NCI-H187 (cell line): ENCODE results near the gene GNAT1.

Source experiments
- DNase-seq, 2 experiments: peaks; one replicate each; lab custom pipeline; 2025; lab: John Stamatoyannopoulos, UW

GNAT1 gene

DNA sequence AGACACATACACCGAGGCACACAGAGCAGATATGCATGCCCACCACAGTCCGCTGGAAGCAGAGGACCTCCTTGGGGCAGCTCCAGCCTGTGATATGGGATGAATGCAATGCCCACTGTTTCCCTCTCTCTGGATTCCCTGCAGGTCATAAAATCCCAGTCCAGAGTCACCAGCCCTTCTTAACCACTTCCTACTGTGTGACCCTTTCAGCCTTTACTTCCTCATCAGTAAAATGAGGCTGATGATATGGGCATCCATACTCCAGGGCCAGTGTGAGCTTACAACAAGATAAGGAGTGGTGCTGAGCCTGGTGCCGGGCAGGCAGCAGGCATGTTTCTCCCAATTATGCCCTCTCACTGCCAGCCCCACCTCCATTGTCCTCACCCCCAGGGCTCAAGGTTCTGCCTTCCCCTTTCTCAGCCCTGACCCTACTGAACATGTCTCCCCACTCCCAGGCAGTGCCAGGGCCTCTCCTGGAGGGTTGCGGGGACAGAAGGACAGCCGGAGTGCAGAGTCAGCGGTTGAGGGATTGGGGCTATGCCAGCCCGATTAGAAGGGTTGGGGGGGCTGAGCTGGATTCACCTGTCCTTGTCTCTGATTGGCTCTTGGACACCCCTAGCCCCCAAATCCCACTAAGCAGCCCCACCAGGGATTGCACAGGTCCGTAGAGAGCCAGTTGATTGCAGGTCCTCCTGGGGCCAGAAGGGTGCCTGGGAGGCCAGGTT, at the start of gene GNAT1:
Gene GNAT1, plus strand, starts transcription at position 675 of the 725 bp plus-strand sequence. CDS start 116 bp downstream, outside the sequence.
- no peak for DNase-seq

- DNase-seq = no peak
Measured at GRCh38 chr3:50146316-50146901, 45.0 kb upstream of the GNAT1 start.

- DNase-seq = no peak
Measured at GRCh38 chr3:50147016-50147415, 44.4 kb upstream of the GNAT1 start.

DNA sequence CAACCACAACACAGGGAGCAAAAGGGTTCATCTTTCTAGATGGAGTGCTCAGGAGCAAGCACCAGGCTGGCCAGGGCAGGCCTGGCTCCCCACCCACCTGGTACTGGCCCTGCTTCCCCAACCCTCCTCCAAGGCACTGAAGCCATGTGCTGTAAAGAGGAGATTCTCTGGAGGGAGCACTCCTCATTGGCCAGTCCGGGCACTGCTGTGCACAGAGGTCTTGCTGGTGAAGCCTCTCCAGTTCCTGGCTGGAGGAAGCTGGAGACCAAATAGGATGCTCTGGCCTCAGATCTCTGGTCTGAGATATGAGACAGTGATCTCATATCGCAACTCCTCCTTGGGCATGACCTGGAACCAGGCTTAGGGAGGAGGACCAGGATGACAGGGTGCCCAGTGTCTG, 44.0 kb upstream of the GNAT1 start:
- no peak for DNase-seq

DNA sequence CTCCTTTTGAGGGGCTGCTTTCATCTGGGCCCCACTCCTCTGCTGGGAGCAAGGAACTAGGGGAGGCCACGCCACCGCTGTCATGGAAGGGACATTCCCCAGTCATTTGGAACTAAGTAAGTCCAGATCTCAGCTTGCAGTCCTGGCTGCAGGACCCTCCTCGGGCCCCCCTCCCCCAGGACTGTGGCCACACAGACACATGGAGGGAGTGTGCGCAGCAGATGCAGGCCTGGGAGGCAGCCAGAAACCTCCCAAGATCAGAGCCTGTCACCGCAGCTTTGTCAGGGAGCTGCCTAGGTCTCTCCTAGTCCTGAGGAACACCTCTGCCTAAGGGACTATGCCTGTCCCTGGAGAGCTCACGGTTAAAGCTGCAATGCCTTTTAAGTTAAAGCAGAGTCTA, 43.5 kb upstream of the GNAT1 start:
- no peak for DNase-seq

DNA sequence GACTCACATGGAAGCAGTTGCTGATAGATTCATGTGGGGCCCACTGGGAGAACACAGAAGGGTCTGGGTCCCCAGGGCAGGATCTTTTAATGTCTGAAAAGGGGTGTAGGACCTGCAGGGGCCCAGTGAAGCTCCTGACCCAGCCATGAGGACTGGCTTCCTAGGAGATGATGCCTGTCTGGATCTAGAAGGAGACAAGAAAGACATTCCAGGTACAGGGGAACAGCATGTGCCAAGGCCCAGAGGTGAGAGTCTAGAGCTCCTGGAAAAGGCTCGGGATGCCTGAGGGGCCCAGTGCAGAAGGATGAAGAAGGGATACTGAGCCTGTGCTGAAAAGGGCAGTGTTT, 41.0 kb upstream of the GNAT1 start:
- DNase-seq = no peak

GRCh38 chr3:50150863-50151686, 40.3 kb upstream of the GNAT1 start:
- DNase-seq = no peak

DNA sequence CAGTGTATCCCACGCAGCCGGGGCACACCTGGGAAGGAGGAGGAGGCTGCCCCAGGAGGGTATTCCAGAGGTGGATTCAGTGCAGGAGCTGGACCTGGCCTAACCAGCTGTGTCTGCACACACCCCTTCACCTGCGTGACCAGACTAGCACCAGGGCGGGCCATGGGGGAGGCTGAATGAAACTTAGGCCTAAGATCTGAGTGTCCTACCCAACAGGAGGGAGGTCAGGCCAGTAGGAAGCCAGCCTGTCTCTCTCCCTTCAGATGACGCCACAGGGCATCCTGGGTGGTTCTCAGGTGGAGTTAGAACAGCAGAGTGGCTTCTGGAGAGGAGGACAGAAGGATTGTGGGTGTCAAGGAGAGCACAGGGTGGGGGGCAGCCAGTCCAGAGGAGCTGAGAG, 39.7 kb upstream of the GNAT1 start:
- DNase-seq = no peak

DNA sequence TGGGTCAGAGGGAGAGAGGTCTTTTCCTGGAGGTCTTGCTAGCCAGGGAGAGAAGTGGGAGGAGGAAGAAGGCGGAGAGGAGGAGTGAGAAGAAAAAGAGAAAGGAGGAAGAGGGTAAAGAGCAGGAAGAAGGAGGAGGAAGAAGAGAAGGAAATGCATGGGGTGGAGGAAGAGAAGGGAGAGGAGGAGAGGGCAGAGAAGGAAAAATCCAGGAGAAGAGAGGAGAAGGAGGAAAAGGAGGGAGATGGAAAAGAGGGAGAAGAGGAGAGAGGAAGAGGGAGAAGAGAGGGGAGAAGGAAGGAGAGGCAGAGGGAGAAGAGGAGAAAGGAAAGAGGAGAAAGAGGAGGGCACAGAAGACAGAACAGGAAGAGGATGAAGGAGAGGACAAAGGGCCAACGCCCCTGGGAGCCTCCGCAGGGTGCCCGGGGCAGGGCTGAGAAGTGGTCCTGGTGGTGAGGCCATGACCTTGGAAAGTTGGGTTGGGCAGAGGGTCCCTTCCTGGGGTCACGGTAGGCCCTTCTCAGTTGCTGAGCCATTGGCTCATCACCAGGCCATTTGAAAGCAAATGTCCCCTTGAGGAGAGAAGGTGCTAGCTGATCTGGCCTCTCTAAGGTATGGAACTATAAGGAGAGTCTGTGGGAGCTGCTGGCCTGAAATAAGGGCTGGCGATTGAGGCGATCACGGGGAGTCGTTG, 37.5 kb upstream of the GNAT1 start:
- no peak for DNase-seq

DNA sequence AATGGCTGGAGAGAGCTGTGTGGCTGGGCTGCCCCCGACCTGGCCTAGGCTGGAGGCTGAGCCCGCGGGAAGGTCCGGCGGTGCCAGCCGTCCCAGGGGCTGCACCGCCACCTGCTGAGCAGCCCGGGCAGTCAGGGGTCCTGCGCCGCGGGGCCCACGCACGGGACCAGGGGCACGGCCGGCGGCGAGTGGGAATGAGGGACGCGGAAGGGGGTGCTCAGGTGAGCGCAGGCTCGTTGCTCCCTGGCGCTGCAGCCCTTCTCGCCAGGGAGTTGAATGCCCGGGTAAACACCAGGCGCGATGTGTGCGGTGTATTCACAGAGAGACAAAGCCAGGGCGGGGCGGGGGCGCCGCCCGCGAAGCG, 37.0 kb upstream of the GNAT1 start:
- DNase-seq = no peak

GRCh38 chr3:50154840-50155490, 36.4 kb upstream of the GNAT1 start, which contains the start of gene SEMA3F:
Gene SEMA3F, plus strand, starts transcription at chr3:50155324. Its CDS starts 4,299 bp downstream, at chr3:50159623.
- peak in 1 of 2 experiments; percentile 41 for DNase-seq

- no peak for DNase-seq
Measured at GRCh38 chr3:50155491-50155878, 35.9 kb upstream of the GNAT1 start.

- no peak for DNase-seq
Measured at GRCh38 chr3:50155891-50156290, 35.5 kb upstream of the GNAT1 start.

GRCh38 chr3:50156549-50157493, 34.6 kb upstream of the GNAT1 start:
- no peak for DNase-seq

DNA sequence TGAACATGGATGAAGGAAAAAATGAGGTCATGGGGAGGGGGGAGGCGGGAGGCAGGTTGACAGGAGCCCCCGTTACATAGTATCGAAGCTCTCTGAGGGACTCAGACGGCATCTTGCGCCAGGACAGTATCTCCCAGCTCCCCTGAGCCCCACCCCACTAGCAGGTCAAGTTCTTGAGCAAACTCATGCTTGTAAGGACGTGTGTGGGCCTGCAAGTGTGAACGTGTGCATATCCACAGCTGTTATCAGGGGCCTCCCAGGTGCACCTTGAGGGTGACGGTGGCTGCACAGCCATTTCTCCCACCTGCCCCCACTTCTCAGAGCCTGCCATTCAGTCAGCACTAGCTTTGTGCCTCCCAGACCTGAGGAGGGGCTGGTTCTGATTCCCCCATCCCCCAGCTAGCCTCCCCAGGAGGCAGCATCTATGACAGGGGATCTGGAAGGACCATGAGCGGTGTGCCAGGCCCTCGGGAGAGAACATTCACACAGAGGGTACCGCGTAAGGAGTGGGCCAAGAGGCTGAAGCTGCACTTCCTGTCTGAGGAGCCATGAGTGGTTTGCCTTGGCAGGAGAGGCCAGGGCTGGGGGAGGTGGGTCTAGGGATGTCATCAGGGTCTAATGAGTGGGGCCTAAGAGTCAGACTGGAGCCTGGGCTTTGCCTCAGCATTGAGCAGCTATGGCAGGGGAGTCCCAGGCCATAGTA, 33.4 kb upstream of the GNAT1 start:
- DNase-seq = no peak

DNA sequence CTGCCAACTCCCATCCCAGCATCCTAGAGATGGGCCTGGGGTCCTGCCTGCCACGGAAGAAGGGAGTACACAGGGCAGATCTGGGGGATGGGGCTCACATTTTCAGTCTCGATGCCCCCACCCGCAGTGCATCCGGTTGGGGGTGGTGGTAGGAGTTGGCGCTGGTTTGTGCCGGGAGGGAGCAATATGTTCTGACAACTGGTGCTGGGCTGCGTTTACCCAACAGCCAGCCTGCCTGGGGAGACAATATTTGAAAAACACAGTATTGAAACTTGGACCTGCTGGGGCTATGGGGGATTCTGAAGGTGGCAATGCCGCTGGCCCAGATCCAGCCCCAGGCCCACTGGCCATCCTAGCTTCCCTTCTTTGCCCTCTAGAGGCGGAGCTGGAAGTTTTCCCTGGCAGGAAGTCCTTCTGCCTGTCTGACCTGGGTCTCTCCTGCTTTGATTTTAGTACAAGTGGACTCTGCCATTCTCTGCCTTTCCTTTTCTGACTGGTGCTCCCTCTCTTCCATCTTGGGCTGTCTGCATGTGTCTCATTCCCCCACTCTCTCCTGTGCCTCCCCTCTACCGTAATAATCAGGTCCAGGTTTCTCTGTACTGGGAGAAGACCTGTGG, 32.8 kb upstream of the GNAT1 start:
- DNase-seq = no peak

GRCh38 chr3:50160561-50160983, 30.8 kb upstream of the GNAT1 start:
- no peak for DNase-seq

DNA sequence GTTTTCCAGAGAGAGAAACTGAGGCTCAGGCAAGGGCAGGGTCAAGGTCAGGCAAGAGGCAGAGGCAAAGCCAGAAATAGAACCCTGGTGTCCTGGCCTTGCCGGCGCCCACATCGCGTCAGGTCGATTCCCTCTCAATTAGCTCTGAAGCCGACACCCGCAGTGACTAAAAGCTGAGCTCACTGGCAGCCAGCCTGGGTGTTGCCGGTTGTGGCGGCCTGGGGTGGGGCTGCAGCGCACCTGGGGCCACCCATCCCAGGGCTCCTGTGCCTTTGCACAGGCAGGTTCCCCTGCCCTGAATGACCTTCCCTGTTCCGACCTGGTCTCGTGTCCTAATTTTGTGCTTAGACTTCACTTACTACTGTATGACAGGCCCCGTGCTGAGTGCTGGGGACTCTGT, 30.1 kb upstream of the GNAT1 start:
- DNase-seq = no peak

- DNase-seq = no peak
Measured at GRCh38 chr3:50162034-50162883, 29.2 kb upstream of the GNAT1 start.
